Jurkat, Clone E6-1 (cell line): ENCODE measurements around the gene SLC35B2.
"Not testable (repeated sequence)": the region's sequence is repeated elsewhere in the genome, so short reads cannot be mapped to it uniquely, and the experiment has no call there.

ENCODE experiments used
- DNase-seq: peaks from one replicate; pipeline ENCODE4 v3.0.0-alpha.2; 2011; ENCODE audit warnings: low read depth, low spot score
- H3K4me3 ChIP-seq: 2 replicates; pipeline ENCODE4 v1.5.1; 2011; ENCODE audit warnings: mild to moderate bottlenecking, low read length, control low read depth, moderate library complexity

SLC35B2 gene

GRCh38 chr6:44245912-44246662 lies 11.2 kb downstream of the SLC35B2 start:
- H3K4me3 ChIP-seq = peak overlapping the region; percentile 100
- DNase-seq = peak; percentile 65

- H3K4me3 ChIP-seq = peak overlapping the region; percentile 100
These were observed 11.9 kb downstream of the SLC35B2 start for GRCh38 chr6:44245391-44245911.

GRCh38 chr6:44243345-44243744 lies 14.0 kb downstream of the SLC35B2 start:
- DNase-seq = no peak

More at GRCh38 chr6:44245391-44245911, 11.9 kb downstream of the SLC35B2 start:
- DNase-seq = no peak

DNA sequence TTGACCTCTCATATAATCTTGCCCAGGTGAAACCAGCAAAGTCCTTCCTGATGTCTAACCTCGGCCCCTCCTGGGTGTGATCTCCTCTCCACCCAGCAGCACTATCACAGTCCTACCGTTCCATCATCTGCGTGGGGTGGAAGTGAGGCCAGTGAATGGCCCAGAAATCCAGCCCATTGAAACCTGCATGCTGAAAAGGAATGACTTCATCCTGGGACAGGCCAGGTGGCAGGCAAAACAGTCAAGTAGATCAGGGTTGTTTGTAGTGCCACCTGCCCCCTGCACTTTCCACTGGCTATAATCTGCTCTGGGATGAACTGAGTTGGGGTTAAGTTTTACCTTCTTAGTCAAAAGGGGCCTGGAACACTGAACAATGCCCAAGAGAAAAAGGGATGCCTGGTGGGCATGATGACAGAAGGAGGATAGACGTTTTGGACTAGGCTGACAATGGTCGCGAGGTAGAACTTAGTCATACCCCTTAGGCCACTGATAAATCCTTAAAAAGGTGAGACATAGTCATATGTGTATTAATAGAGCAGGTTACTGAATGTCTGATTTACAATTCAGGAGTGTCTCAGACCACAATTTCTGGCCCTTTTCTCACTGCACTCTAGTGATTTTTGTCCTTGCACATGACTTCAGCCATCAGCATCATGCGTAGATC lies 18.5 kb downstream of the SLC35B2 start:
- DNase-seq = no peak
- no peak overlapping the region for H3K4me3 ChIP-seq

More at GRCh38 chr6:44243345-44243744, 14.0 kb downstream of the SLC35B2 start:
- no peak overlapping the region for H3K4me3 ChIP-seq

DNA sequence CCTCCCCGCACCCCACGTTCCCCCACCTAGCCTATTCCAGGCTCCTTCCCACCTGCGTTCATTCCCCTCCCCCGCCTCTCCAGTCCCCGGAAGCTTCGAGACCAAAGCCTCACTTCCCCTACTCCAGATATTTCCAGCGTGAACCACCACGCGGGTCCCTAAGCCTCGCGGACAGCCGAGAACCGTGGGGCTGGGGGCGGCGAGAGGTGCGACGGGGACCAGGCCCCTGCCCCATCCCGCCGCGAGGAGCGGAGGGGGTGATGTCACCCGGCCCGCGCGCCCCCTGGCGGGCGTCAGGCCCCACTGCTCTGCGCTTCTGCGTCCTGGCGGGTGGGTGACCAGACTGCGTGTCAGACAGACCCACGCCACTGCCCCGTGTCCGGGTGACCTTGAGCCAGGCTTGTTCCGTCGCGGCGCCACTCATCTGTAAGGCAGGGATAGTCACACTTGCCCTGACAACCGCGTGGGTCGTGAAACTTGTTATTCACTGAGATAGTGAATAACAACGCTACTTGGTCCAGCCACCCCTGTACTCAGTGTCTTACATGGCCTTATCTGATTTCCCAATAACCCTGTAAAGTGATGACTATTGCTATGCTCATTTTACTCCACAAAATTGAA lies 19.4 kb downstream of the SLC35B2 start:
- DNase-seq = no peak
- peak overlapping the region; percentile 62 for H3K4me3 ChIP-seq

DNA sequence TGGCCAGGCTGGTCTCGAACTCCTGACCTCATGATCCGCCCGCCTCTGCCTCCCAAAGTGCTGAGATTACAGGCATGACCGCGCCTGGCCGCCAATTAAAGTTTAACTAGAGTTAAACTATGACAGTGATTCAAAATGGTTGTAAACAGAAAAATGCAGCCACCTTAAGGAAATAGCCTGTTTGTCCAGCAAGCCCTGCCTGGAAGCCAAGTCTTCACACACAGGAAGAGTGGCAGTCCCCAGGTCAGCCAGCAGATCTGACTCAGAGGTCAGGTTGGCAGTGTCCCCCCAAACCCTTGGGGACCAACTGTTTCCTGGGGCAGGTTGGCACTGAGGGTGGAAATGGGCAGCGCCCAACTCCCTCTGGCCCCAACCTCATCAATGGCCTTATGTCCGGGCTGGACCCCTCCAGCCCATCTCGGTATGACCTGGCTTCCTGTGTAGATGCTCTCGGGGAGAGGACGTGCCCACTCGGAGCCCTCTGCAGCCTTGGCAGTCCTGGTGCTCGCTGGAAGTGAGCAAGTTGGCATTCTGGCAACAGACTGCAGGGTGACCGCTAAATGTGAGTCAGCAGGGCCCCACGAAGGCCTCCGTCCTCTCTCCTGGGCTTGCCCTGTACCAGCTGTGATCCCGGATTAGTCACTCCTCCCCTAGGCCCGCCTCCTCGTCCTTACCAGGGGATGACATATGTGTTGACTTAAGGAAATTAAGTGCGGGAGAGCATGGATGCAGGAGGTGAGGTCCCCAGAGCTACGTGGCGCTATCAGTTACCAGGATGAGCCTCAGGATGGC lies 20.1 kb downstream of the SLC35B2 start:
- DNase-seq = no peak
- H3K4me3 ChIP-seq = peak overlapping the region; percentile 62

- no peak overlapping the region for H3K4me3 ChIP-seq
- DNase-seq = no peak
These were observed 21.3 kb downstream of the SLC35B2 start for GRCh38 chr6:44235891-44236516.

DNA sequence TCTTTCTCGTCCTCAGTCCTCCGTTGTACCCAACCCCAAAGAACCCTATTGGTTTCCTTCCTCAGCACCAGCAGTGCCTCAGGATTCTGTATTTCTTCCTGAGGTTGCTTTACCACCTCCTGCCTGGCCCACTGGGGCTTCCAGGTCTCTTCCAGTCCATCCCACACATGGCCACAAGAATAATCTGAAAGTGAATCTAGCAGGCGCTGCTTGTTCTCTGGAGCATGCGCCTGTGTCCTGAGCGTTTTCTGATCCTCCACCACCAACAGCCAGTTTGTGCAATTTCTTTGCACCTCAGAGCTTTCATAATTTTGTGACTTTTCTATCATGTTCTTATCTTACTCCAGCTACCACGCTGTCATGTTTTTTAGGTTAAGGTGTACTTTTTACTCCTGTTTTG lies 22.1 kb downstream of the SLC35B2 start:
- no peak for DNase-seq
- H3K4me3 ChIP-seq = no peak overlapping the region

- H3K4me3 ChIP-seq = no peak overlapping the region
- no peak for DNase-seq
These were observed 23.0 kb downstream of the SLC35B2 start for GRCh38 chr6:44234101-44235025.

- no peak overlapping the region for H3K4me3 ChIP-seq
- DNase-seq = no peak
These were observed 23.7 kb downstream of the SLC35B2 start for GRCh38 chr6:44233567-44234100.

DNA sequence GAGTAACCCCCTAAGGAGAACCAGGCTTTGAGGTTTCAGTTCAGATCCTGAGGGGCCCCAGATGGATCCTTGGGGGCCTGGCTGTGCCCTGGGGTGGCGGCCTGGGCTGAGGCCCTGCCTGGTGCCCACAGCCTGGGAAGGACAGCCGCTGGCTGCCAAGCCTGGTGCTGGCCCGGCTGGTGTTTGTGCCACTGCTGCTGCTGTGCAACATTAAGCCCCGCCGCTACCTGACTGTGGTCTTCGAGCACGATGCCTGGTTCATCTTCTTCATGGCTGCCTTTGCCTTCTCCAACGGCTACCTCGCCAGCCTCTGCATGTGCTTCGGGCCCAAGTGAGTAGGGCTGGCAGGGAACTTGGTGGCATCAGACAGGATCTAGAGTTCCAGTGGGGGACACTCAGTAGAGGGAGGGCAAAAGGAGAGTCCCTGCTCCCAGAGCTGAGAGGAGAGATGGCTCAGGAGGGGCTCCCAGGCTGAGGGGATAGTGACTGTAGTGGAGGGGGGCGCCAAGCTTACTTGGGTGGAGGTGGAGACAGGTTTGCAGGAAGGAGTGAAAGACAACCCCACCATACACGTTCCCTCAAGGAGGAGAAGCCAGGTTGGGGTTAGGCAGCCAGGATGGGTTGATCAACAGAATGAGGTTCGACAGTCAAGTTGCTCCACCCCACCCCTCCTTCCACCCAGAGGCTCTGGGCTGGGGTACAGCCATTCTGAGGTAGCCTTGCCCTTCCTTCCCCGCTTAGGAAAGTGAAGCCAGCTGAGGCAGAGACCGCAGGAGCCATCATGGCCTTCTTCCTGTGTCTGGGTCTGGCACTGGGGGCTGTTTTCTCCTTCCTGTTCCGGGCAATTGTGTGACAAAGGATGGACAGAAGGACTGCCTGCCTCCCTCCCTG lies 24.4 kb downstream of the SLC35B2 start:
- H3K4me3 ChIP-seq = no peak overlapping the region
- DNase-seq = no peak

DNA sequence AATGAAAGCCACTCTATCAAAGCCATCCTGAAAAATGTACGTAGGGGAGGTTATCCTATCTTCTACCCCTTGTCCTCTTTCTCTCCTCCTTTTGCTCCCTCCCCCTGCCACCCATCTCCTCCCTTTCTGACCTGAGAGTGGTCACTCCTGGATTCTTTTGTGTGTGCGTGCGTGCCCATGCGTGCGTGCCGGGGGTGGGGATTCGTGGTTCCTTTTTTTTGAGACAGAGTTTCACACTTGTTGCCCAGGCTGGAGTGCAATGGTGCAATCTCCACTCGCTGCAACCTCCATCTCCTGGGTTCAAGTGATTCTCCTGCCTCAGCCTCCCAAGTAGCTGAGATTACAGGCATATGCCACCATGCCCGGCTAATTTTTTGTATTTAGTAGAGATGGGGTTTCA lies 25.9 kb downstream of the SLC35B2 start:
- H3K4me3 ChIP-seq, DNase-seq: not testable (repeated sequence)

DNA sequence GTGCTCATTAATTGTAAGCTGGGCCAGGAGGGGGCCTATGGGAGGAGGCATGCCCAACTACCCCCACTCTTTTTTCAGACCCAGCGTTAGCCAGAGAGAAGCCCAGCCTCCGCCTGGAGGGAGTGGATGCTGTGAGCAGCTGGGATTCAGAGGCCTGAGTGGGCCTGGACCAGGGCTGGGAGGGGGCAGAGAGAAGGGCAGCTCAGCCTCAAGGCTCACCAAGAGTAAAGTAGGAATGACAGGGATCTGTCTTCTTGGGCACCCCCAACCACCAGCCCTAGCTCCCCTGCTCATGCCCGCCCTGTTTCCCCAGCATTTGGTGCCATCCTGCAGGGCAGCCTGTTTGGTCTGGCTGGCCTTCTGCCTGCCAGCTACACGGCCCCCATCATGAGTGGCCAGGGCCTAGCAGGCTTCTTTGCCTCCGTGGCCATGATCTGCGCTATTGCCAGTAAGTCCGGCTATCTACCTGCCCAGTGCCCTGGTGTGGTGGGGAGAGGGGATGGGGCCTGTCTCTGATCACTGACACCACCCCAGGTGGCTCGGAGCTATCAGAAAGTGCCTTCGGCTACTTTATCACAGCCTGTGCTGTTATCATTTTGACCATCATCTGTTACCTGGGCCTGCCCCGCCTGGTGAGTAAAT lies 27.2 kb downstream of the SLC35B2 start:
- DNase-seq = no peak

GRCh38 chr6:44229376-44230033 lies 27.8 kb downstream of the SLC35B2 start:
- H3K4me3 ChIP-seq = no peak overlapping the region
- DNase-seq = no peak

More for the DNA sequence above, 27.2 kb downstream of the SLC35B2 start:
- no peak overlapping the region for H3K4me3 ChIP-seq

DNA sequence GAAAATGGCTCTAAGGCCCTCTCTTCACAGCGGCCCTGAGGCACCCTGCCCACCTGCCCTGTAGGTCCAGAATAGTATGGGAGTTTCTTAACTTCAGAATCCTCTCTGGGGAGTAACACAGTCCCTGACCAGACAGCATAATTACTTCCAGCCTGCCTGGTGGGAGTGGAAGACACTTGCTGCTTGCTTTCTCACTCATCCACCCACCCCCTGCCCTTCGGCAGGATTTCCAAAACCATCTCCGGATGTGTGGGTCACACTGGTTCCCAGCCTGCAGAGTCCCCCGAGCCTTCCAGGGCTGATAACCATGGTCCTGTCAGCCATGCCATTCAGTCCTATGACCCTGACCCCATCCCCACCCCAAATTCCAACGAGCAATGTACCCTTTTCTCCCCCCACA lies 28.5 kb downstream of the SLC35B2 start:
- no peak overlapping the region for H3K4me3 ChIP-seq
- no peak for DNase-seq

- no peak for DNase-seq
- no peak overlapping the region for H3K4me3 ChIP-seq
These were observed 28.9 kb downstream of the SLC35B2 start for GRCh38 chr6:44228433-44228832.
